HG02943 (cell line): ENCODE data around the gene SMYD3.
"Not testable (repeated sequence)": the region's sequence is repeated elsewhere in the genome, so short reads cannot be mapped to it uniquely, and the experiment has no call there.

Experiments used
- ATAC-seq: cut with Tn5 transposase; IDR thresholded peaks from one replicate; pipeline ENCODE4 v1.9.1; 2021; ENCODE audit warnings: mild to moderate bottlenecking, low read depth, moderate library complexity; ENCODE audit not compliant: unreplicated experiment

The SMYD3 gene

GRCh38 chr1:245718951-245719350 lies 788.1 kb downstream of the SMYD3 start:
- no peak for ATAC-seq

- no peak for ATAC-seq
These were observed 789.0 kb downstream of the SMYD3 start for GRCh38 chr1:245718123-245718522.

GRCh38 chr1:245717611-245718010 lies 789.5 kb downstream of the SMYD3 start:
- ATAC-seq = no peak

- ATAC-seq = no peak
These were observed 790.5 kb downstream of the SMYD3 start for GRCh38 chr1:245716561-245716960.

GRCh38 chr1:245715970-245716369 lies 791.1 kb downstream of the SMYD3 start:
- no peak for ATAC-seq

GRCh38 chr1:245715291-245715701 lies 791.8 kb downstream of the SMYD3 start:
- ATAC-seq = no peak

- not testable (repeated sequence) for ATAC-seq
These were observed 793.1 kb downstream of the SMYD3 start for GRCh38 chr1:245714027-245714426.

GRCh38 chr1:245710961-245711903 lies 795.8 kb downstream of the SMYD3 start:
- no peak for ATAC-seq

- ATAC-seq = no peak
These were observed 799.1 kb downstream of the SMYD3 start for GRCh38 chr1:245707941-245708340.

GRCh38 chr1:245704765-245705164 lies 802.3 kb downstream of the SMYD3 start:
- ATAC-seq = no peak

- ATAC-seq = no peak
These were observed 802.7 kb downstream of the SMYD3 start for GRCh38 chr1:245704341-245704740.

- no peak for ATAC-seq
These were observed 804.7 kb downstream of the SMYD3 start for GRCh38 chr1:245702346-245702745.

- no peak for ATAC-seq
These were observed 805.4 kb downstream of the SMYD3 start for GRCh38 chr1:245701631-245702030.

GRCh38 chr1:245700631-245701030 lies 806.4 kb downstream of the SMYD3 start:
- ATAC-seq = no peak
